GM23338 (cell line): ENCODE data around the gene CDH4. TPM values are rescaled to one million over a fixed set of nuclear protein-coding genes. Genes with fewer than 3 reads are reported as not detected.

ENCODE experiments used
- ATAC-seq: fragments of 200-7000 bp; cut with Tn5 transposase; 3 replicates; pipeline ENCODE4 v1.9.1; 2020
- DNase-seq: peaks from one replicate; pipeline ENCODE4 v3.0.0-alpha.2; 2015; ENCODE audit warnings: low spot score
- H2AFZ ChIP-seq: fragments of 200-600 bp; sonication (generic); 2 replicates; pipeline ENCODE4 v1.8.0; 2016; ENCODE audit warnings: antibody characterized with exemption, mild to moderate bottlenecking, moderate library complexity
- H3F3A ChIP-seq: fragments of 200-600 bp; sonication (generic); replicated peaks from 2 replicates; pipeline ENCODE4 v1.8.0; 2017; ENCODE audit warnings: antibody characterized with exemption, mixed run types, low read depth
- H3K27ac ChIP-seq: fragments of 200-600 bp; sonication (generic); 2 replicates; pipeline ENCODE4 v1.6.1; 2016; ENCODE audit warnings: low read depth
- H3K27me3 ChIP-seq: fragments of 200-600 bp; sonication (generic); 2 replicates; pipeline ENCODE4 v1.8.0; 2016; ENCODE audit warnings: mild to moderate bottlenecking, mixed run types, moderate library complexity; ENCODE audit not compliant: insufficient read depth
- H3K36me3 ChIP-seq: fragments of 200-600 bp; sonication (generic); 2 replicates; pipeline ENCODE4 v1.8.0; 2016; ENCODE audit warnings: mild to moderate bottlenecking; ENCODE audit not compliant: insufficient read depth
- H3K4me1 ChIP-seq: fragments of 200-600 bp; sonication (generic); 2 replicates; pipeline ENCODE4 v1.8.0; 2016; ENCODE audit warnings: mild to moderate bottlenecking, moderate library complexity; ENCODE audit not compliant: insufficient read depth
- H3K4me2 ChIP-seq: fragments of 200-600 bp; sonication (generic); 2 replicates; pipeline ENCODE4 v1.7.1; 2017; ENCODE audit warnings: mixed run types
- H3K4me3 ChIP-seq: fragments of 200-600 bp; sonication (generic); 2 replicates; pipeline ENCODE4 v1.6.1; 2016; ENCODE audit warnings: mixed run types
- H3K79me2 ChIP-seq: fragments of 200-600 bp; sonication (generic); replicated peaks from 2 replicates; pipeline ENCODE4 v1.8.0; 2017; ENCODE audit warnings: mild to moderate bottlenecking; ENCODE audit not compliant: insufficient read depth
- H3K9me2 ChIP-seq: fragments of 200-600 bp; sonication (generic); 2 replicates; pipeline ENCODE4 v1.8.0; 2017; ENCODE audit not compliant: insufficient read depth
- H4K20me1 ChIP-seq: fragments of 200-600 bp; sonication (generic); replicated peaks from 2 replicates; pipeline ENCODE4 v1.8.0; 2017; ENCODE audit warnings: mild to moderate bottlenecking; ENCODE audit not compliant: insufficient read depth
- H3K27ac Mint-ChIP-seq: 2 replicates; pipeline ENCODE4 v1.8.0; 2020; ENCODE audit warnings: inconsistent platforms, mild to moderate bottlenecking, moderate library complexity, mixed read lengths
- H3K27me3 Mint-ChIP-seq: 3 replicates; pipeline ENCODE4 v1.8.0; 2022; ENCODE audit warnings: low read depth, mild to moderate bottlenecking, moderate library complexity, mixed read lengths, inconsistent platforms; ENCODE audit not compliant: insufficient read depth, poor library complexity
- H3K36me3 Mint-ChIP-seq: 3 replicates; pipeline ENCODE4 v1.8.0; 2021; ENCODE audit warnings: low read depth, mild to moderate bottlenecking, inconsistent platforms, moderate library complexity, mixed read lengths
- H3K4me1 Mint-ChIP-seq: 3 replicates; pipeline ENCODE4 v1.8.0; 2020; ENCODE audit warnings: mild to moderate bottlenecking, inconsistent platforms, mixed read lengths
- H3K4me3 Mint-ChIP-seq: 3 replicates; pipeline ENCODE4 v1.8.0; 2021; ENCODE audit warnings: moderate library complexity, mild to moderate bottlenecking, inconsistent platforms, mixed read lengths
- H3K9me3 Mint-ChIP-seq: 3 replicates; pipeline ENCODE4 v1.8.0; 2020; ENCODE audit warnings: moderate library complexity, mild to moderate bottlenecking, inconsistent platforms, mixed read lengths
- CTCF ChIP-seq, 2 experiments: fragments of 200-600 bp in 1 of 2; sonication (generic) in 1 of 2; conservative IDR thresholded peaks; 2 replicates each; pipeline versions ENCODE4 v1.5.1 to v1.6.1; 2016 to 2017; ENCODE audit warnings: antibody characterized with exemption in 2 of 2, low read depth in 2 of 2, mild to moderate bottlenecking in 2 of 2, moderate library complexity in 1 of 2
- ETS1 ChIP-seq: IDR thresholded peaks from 2 replicates; pipeline ENCODE4 v1.6.1; 2016; ENCODE audit warnings: antibody characterized with exemption
- EZH2 ChIP-seq: fragments of 200-600 bp; sonication (generic); IDR thresholded peaks from one replicate; pipeline ENCODE4 v1.8.0; 2017; ENCODE audit warnings: antibody characterized with exemption, mild to moderate bottlenecking, low read depth; ENCODE audit not compliant: unreplicated experiment
- EZH2phosphoT487 ChIP-seq: fragments of 200-600 bp; sonication (generic); IDR thresholded peaks from one replicate; pipeline ENCODE4 v1.8.1; 2018; ENCODE audit warnings: antibody characterized with exemption; ENCODE audit not compliant: unreplicated experiment
- JUNB ChIP-seq: IDR thresholded peaks from one replicate; pipeline ENCODE4 v1.6.1; 2016; ENCODE audit warnings: antibody characterized with exemption; ENCODE audit not compliant: unreplicated experiment
- NANOG ChIP-seq: IDR thresholded peaks from 2 replicates; pipeline ENCODE4 v1.6.1; 2016; ENCODE audit warnings: antibody characterized with exemption, borderline replicate concordance
- POLR2AphosphoS5 ChIP-seq: IDR thresholded peaks from 2 replicates; pipeline ENCODE4 v1.6.1; 2016; ENCODE audit warnings: antibody characterized with exemption, low read depth
- REST ChIP-seq: IDR thresholded peaks from one replicate; pipeline ENCODE4 v1.6.1; 2018; ENCODE audit warnings: antibody characterized with exemption; ENCODE audit not compliant: unreplicated experiment
- STAT1 ChIP-seq: IDR thresholded peaks from one replicate; pipeline ENCODE4 v1.6.1; 2016; ENCODE audit warnings: antibody characterized with exemption; ENCODE audit not compliant: unreplicated experiment
- ZNF462 ChIP-seq: fragments of 250-450 bp; sonication (Bioruptor Pico); IDR thresholded peaks from 2 replicates; pipeline ENCODE4 v1.5.0; 2020; ENCODE audit warnings: mild to moderate bottlenecking, moderate library complexity
- polyA plus RNA-seq: library from polyadenylated mRNA; unstranded; fragments of >200 nt; fragmentation: Nextera tagmentation; extraction: Ambion mirVana; gene quantifications from 2 replicates; pipeline ENCODE4 v1.2.1, GENCODE V29; 2016
- total RNA-seq: library from RNA; depleted of rRNA; stranded (reverse); fragments of >200 nt; shearing (Covaris generic); gene quantifications from 2 replicates; pipeline ENCODE4 v1.2.3, GENCODE V29; 2014

The CDH4 gene
- total and polyA plus RNA-seq, 2 experiments from 2014 or later, result 1.2 to 4.2 TPM

- no peak for TF ChIP-seq ZNF462
- no peak for TF ChIP-seq ETS1
Measured at GRCh38 chr20:61660559-61660958, 408.5 kb downstream of the CDH4 start (continued).

GRCh38 chr20:61661025-61661424 is 409.0 kb downstream of the CDH4 start:
- no peaks in the 10 kb centered on the region for H3K27me3 ChIP-seq
- H3K36me3 ChIP-seq, result no peaks in the 10 kb centered on the region
- no peak for DNase-seq
- no peak overlapping the region for H3K4me2 ChIP-seq
- H2AFZ ChIP-seq, result no peak overlapping the region
- Mint-ChIP-seq H3K27ac (no peak overlapping the region), H3K27me3 (peaks cover 24% of the 10 kb centered on the region), H3K36me3 (no peaks in the 10 kb centered on the region), H3K9me3 (peaks cover 2% of the 10 kb centered on the region; the same call in 2 of the 3 replicates), H3K4me3 (no peak overlapping the region), H3K4me1 (peaks cover 2% of the 10 kb centered on the region; the same call in 1 of the 3 replicates)
- no peaks in the 10 kb centered on the region for H3K9me2 ChIP-seq
- no peak overlapping the region for H3K27ac ChIP-seq
- H3K79me2 ChIP-seq, result no peaks in the 10 kb centered on the region
- no peak for ATAC-seq
- H3F3A ChIP-seq, result no peaks in the 10 kb centered on the region
- H3K4me1 ChIP-seq, result no peaks in the 10 kb centered on the region
- no peak overlapping the region for H3K4me3 ChIP-seq
- H4K20me1 ChIP-seq, result no peaks in the 10 kb centered on the region
- TF ChIP-seq EZH2 (no peak), EZH2phosphoT487 (no peak), JUNB (no peak), ETS1 (no peak), CTCF (conservative IDR thresholded peaks at IDR 0.05; ENCODE audit: low read depth in 2 of 2) (no peak), STAT1 (no peak), POLR2AphosphoS5 (no peak), NANOG (no peak), REST (no peak)
